Activated CD4-positive, alpha-beta T cell treated with anti-CD3 and anti-CD28 coated beads, Interleukin-2, amount 10 ng/mL, durations not matched to agents 24 days and 14 days (primary cell): ENCODE data around the gene DYRK2. TPM values are rescaled to one million over a fixed set of nuclear protein-coding genes. Genes with fewer than 3 reads are reported as not detected.

Experiments
- DNase-seq: peaks from one replicate; pipeline ENCODE4 v3.0.0; 2022
- H3K27ac Mint-ChIP-seq: one replicate; pipeline ENCODE4 v1.8.0; 2022; ENCODE audit warnings: mild to moderate bottlenecking, mixed read lengths
- H3K27me3 Mint-ChIP-seq: one replicate; pipeline ENCODE4 v1.8.0; 2022; ENCODE audit warnings: mixed read lengths
- H3K36me3 Mint-ChIP-seq: one replicate; pipeline ENCODE4 v1.8.0; 2022; ENCODE audit warnings: low read depth, mild to moderate bottlenecking, mixed read lengths
- H3K4me1 Mint-ChIP-seq: one replicate; pipeline ENCODE4 v1.8.0; 2021; ENCODE audit warnings: mixed read lengths
- H3K4me3 Mint-ChIP-seq: one replicate; pipeline ENCODE4 v1.8.0; 2022; ENCODE audit warnings: mild to moderate bottlenecking, moderate library complexity, mixed read lengths
- H3K9me3 Mint-ChIP-seq: one replicate; pipeline ENCODE4 v1.8.0; 2021; ENCODE audit warnings: mixed read lengths
- intact Hi-C: fragments of 100-400 bp; cut with micrococcal nuclease; formaldehyde crosslinking; loops from one replicate; pipeline ENCODE4 v1.15.1; 2023
- total RNA-seq: library from RNA; stranded (reverse); gene quantifications from 2 replicates; pipeline ENCODE4 v1.2.3, GENCODE V29; 2022

DYRK2 gene
- total RNA-seq, result 35.5 and 37.8 TPM in 2 replicates

- Mint-ChIP-seq H3K27me3 (peaks cover 6% of the 10 kb centered on the region), H3K27ac (peak within 1 kb of the TSS; percentile 93), H3K9me3 (no peaks in the 10 kb centered on the region), H3K4me3 (peak within 1 kb of the TSS; percentile 97), H3K36me3 (peaks cover 23% of the 10 kb centered on the region), H3K4me1 (peaks cover 34% of the 10 kb centered on the region)
- intact Hi-C loops, result loop anchor here (1.0 to 5.0 kb wide), 3 partner anchors 56 to 380 kb away; no protein-coding TSS in a partner anchor
- DNase-seq, result peak; percentile 91
Measured at GRCh38 chr12:67648521-67649260, at the start of gene DYRK2. Gene DYRK2, plus strand, starts transcription at chr12:67648745. Its CDS starts 389 bp downstream, at chr12:67649134.

- H3K27me3 Mint-ChIP-seq, result peaks cover 5% of the 10 kb centered on the region
- no peak overlapping the region for H3K4me3 Mint-ChIP-seq
- H3K36me3 Mint-ChIP-seq, result peaks cover 2% of the 10 kb centered on the region
- intact Hi-C loops, result no loop called here
- no peak for DNase-seq
- H3K4me1 Mint-ChIP-seq, result peaks cover 2% of the 10 kb centered on the region
- H3K9me3 Mint-ChIP-seq, result peaks cover 16% of the 10 kb centered on the region
- no peak overlapping the region for H3K27ac Mint-ChIP-seq
Measured at GRCh38 chr12:67599691-67600090, 48.9 kb upstream of the DYRK2 start.

- peaks cover 5% of the 10 kb centered on the region for H3K27me3 Mint-ChIP-seq
- H3K27ac Mint-ChIP-seq, result no peak overlapping the region
- intact Hi-C loops, result no loop called here
- no peaks in the 10 kb centered on the region for H3K4me1 Mint-ChIP-seq
- peaks cover 14% of the 10 kb centered on the region for H3K9me3 Mint-ChIP-seq
- H3K36me3 Mint-ChIP-seq, result peaks cover 2% of the 10 kb centered on the region
- DNase-seq, result no peak
- H3K4me3 Mint-ChIP-seq, result no peak overlapping the region
Measured at GRCh38 chr12:67601126-67601525, 47.4 kb upstream of the DYRK2 start.

- no peak for DNase-seq
- Mint-ChIP-seq H3K9me3 (peaks cover 7% of the 10 kb centered on the region), H3K27ac (no peak overlapping the region), H3K4me3 (no peak overlapping the region), H3K4me1 (no peaks in the 10 kb centered on the region), H3K27me3 (peaks cover 19% of the 10 kb centered on the region), H3K36me3 (no peaks in the 10 kb centered on the region)
- intact Hi-C loops, result no loop called here
Measured at GRCh38 chr12:67609226-67609870, 39.2 kb upstream of the DYRK2 start.

GRCh38 chr12:67613040-67613439 is 35.5 kb upstream of the DYRK2 start:
- Mint-ChIP-seq H3K36me3 (no peaks in the 10 kb centered on the region), H3K27ac (no peak overlapping the region), H3K4me1 (peaks cover 3% of the 10 kb centered on the region), H3K9me3 (peaks cover 7% of the 10 kb centered on the region), H3K27me3 (peaks cover 19% of the 10 kb centered on the region), H3K4me3 (no peak overlapping the region)
- no peak for DNase-seq
- intact Hi-C loops, result no loop called here

GRCh38 chr12:67617629-67618028 is 30.9 kb upstream of the DYRK2 start:
- H3K36me3 Mint-ChIP-seq, result no peaks in the 10 kb centered on the region
- DNase-seq, result no peak
- H3K4me1 Mint-ChIP-seq, result peaks cover 3% of the 10 kb centered on the region
- no peak overlapping the region for H3K4me3 Mint-ChIP-seq
- H3K9me3 Mint-ChIP-seq, result peaks cover 14% of the 10 kb centered on the region
- peaks cover 11% of the 10 kb centered on the region for H3K27me3 Mint-ChIP-seq
- H3K27ac Mint-ChIP-seq, result no peak overlapping the region
- intact Hi-C loops, result no loop called here

GRCh38 chr12:67618303-67618702 is 30.2 kb upstream of the DYRK2 start:
- Mint-ChIP-seq H3K27me3 (peaks cover 9% of the 10 kb centered on the region), H3K4me3 (no peak overlapping the region), H3K4me1 (peaks cover 3% of the 10 kb centered on the region), H3K27ac (no peak overlapping the region), H3K36me3 (no peaks in the 10 kb centered on the region), H3K9me3 (peaks cover 14% of the 10 kb centered on the region)
- DNase-seq, result no peak
- intact Hi-C loops, result no loop called here

GRCh38 chr12:67621112-67621511 is 27.4 kb upstream of the DYRK2 start:
- H3K27ac Mint-ChIP-seq, result no peak overlapping the region
- peaks cover 3% of the 10 kb centered on the region for H3K4me1 Mint-ChIP-seq
- DNase-seq, result no peak
- intact Hi-C loops, result no loop called here
- H3K4me3 Mint-ChIP-seq, result no peak overlapping the region
- H3K9me3 Mint-ChIP-seq, result peaks cover 29% of the 10 kb centered on the region
- H3K27me3 Mint-ChIP-seq, result no peaks in the 10 kb centered on the region
- H3K36me3 Mint-ChIP-seq, result no peaks in the 10 kb centered on the region

GRCh38 chr12:67621926-67622325 is 26.6 kb upstream of the DYRK2 start:
- intact Hi-C loops, result no loop called here
- H3K4me3 Mint-ChIP-seq, result no peak overlapping the region
- peaks cover 3% of the 10 kb centered on the region for H3K4me1 Mint-ChIP-seq
- no peak for DNase-seq
- no peak overlapping the region for H3K27ac Mint-ChIP-seq
- no peaks in the 10 kb centered on the region for H3K36me3 Mint-ChIP-seq
- peaks cover 29% of the 10 kb centered on the region for H3K9me3 Mint-ChIP-seq
- H3K27me3 Mint-ChIP-seq, result no peaks in the 10 kb centered on the region

- Mint-ChIP-seq H3K4me1 (no peaks in the 10 kb centered on the region), H3K27me3 (no peaks in the 10 kb centered on the region), H3K27ac (no peak overlapping the region), H3K9me3 (peaks cover 29% of the 10 kb centered on the region), H3K4me3 (no peak overlapping the region), H3K36me3 (no peaks in the 10 kb centered on the region)
- DNase-seq, result no peak
- intact Hi-C loops, result no loop called here
Measured at GRCh38 chr12:67623259-67623658, 25.3 kb upstream of the DYRK2 start.

- intact Hi-C loops, result no loop called here
- Mint-ChIP-seq H3K36me3 (peaks cover 6% of the 10 kb centered on the region), H3K27me3 (no peaks in the 10 kb centered on the region), H3K9me3 (peaks cover 37% of the 10 kb centered on the region), H3K4me3 (no peak overlapping the region), H3K27ac (no peak overlapping the region), H3K4me1 (peaks cover 3% of the 10 kb centered on the region)
- no peak for DNase-seq
Measured at GRCh38 chr12:67624355-67624754, 24.2 kb upstream of the DYRK2 start.

- Mint-ChIP-seq H3K4me1 (peaks cover 10% of the 10 kb centered on the region), H3K27me3 (no peaks in the 10 kb centered on the region), H3K36me3 (peaks cover 8% of the 10 kb centered on the region), H3K4me3 (no peak overlapping the region), H3K9me3 (peaks cover 42% of the 10 kb centered on the region), H3K27ac (no peak overlapping the region)
- intact Hi-C loops, result no loop called here
- DNase-seq, result no peak
Measured at GRCh38 chr12:67625004-67625403, 23.5 kb upstream of the DYRK2 start.

GRCh38 chr12:67626156-67626555 is 22.4 kb upstream of the DYRK2 start:
- no peak overlapping the region for H3K4me3 Mint-ChIP-seq
- no peak overlapping the region for H3K27ac Mint-ChIP-seq
- peaks cover 8% of the 10 kb centered on the region for H3K36me3 Mint-ChIP-seq
- DNase-seq, result no peak
- H3K9me3 Mint-ChIP-seq, result peaks cover 38% of the 10 kb centered on the region
- H3K27me3 Mint-ChIP-seq, result peaks cover 2% of the 10 kb centered on the region
- H3K4me1 Mint-ChIP-seq, result peaks cover 20% of the 10 kb centered on the region
- intact Hi-C loops, result no loop called here

- Mint-ChIP-seq H3K4me3 (peak overlapping the region; percentile 73), H3K27me3 (peaks cover 2% of the 10 kb centered on the region), H3K27ac (peak overlapping the region; percentile 86), H3K9me3 (peaks cover 19% of the 10 kb centered on the region), H3K4me1 (peaks cover 43% of the 10 kb centered on the region), H3K36me3 (peaks cover 12% of the 10 kb centered on the region)
- intact Hi-C loops, result loop anchor here (1.0 to 10.0 kb wide), 9 partner anchors 17 to 554 kb away; no protein-coding TSS in a partner anchor
- peak; percentile 96 for DNase-seq
Measured at GRCh38 chr12:67630373-67631088, 18.0 kb upstream of the DYRK2 start.
